ENCODE measurements around the gene GSK3B. TPM values are rescaled to one million over a fixed set of nuclear protein-coding genes. Genes with fewer than 3 reads are reported as not detected.

Gene GSK3B
- polyA plus RNA-seq, 1 experiment, result 43.4 TPM

DNA sequence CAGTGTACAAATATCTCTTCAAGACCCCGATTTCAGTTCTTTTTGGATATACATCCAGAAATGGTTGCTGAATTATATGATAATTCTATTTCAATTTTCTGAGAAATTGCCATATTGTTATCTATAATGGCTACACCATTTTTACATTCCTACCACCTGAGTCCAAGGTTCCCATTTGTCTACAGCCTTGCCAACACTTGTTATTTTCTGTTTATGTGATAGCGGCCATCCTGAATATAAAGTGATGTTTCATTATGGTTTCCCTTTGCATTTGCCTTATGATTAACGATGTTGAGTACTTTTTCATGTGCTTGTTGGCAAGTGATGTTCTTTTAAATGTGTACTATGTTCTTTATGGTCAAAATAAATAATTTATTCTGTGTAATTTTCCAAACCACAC lies 303.9 kb downstream of the GSK3B start:
- POLR2A ChIA-PET, result no interaction called here
- TF ChIP-seq, protein P1, sequence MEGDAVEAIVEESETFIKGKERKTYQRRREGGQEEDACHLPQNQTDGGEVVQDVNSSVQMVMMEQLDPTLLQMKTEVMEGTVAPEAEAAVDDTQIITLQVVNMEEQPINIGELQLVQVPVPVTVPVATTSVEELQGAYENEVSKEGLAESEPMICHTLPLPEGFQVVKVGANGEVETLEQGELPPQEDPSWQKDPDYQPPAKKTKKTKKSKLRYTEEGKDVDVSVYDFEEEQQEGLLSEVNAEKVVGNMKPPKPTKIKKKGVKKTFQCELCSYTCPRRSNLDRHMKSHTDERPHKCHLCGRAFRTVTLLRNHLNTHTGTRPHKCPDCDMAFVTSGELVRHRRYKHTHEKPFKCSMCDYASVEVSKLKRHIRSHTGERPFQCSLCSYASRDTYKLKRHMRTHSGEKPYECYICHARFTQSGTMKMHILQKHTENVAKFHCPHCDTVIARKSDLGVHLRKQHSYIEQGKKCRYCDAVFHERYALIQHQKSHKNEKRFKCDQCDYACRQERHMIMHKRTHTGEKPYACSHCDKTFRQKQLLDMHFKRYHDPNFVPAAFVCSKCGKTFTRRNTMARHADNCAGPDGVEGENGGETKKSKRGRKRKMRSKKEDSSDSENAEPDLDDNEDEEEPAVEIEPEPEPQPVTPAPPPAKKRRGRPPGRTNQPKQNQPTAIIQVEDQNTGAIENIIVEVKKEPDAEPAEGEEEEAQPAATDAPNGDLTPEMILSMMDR (IDR thresholded peaks at IDR 0.05; ENCODE audit: low read depth, low read length), result no peak
- CTCF ChIA-PET, result interaction anchor here (1.0 kb wide), 1 partner anchor 26 kb away, joined by 3 read pairs; no protein-coding TSS in a partner anchor
- Histone ChIP-seq H3K27me3 (ENCODE audit: control insufficient read depth, insufficient read depth, low read length) (no peaks in the 10 kb centered on the region), H3K9me3 (ENCODE audit: control insufficient read depth, insufficient read depth, low read length) (no peaks in the 10 kb centered on the region), H3K4me3 (ENCODE audit: low read depth, low read length) (no peak overlapping the region), H3K27ac (ENCODE audit: low read depth, low read length) (no peak overlapping the region)
- DNase-seq (ENCODE audit: low read depth, low spot score), result no peak

DNA sequence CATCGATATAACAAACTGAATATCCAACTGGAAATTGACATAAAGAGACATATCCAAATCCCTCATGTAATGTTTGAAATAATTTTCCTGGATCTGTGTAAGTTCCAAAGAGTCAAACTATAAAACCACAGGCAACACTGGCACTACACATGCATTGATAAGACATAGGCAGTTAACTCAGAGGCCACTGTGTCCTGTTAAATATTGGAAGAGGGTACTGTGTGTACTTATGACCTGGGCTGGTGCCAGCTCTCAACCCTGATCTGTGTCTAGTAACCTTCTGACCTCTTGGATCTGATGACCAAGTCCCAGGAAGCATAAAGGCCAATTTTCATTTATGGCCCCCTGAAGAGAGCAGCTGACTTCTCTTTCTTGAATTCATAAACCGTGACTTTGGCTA lies 307.8 kb downstream of the GSK3B start:
- TF ChIP-seq, protein P1 (IDR thresholded peaks at IDR 0.05; ENCODE audit: low read depth, low read length), result no peak
- no peak overlapping the region for H3K27ac ChIP-seq (ENCODE audit: low read depth, low read length)
- no peaks in the 10 kb centered on the region for H3K9me3 ChIP-seq (ENCODE audit: control insufficient read depth, insufficient read depth, low read length)
- H3K4me3 ChIP-seq (ENCODE audit: low read depth, low read length), result no peak overlapping the region
- ChIA-PET CTCF (no interaction called here), POLR2A (no interaction called here)
- peaks cover 3% of the 10 kb centered on the region for H3K27me3 ChIP-seq (ENCODE audit: control insufficient read depth, insufficient read depth, low read length)
- no peak for DNase-seq (ENCODE audit: low read depth, low spot score)

DNA sequence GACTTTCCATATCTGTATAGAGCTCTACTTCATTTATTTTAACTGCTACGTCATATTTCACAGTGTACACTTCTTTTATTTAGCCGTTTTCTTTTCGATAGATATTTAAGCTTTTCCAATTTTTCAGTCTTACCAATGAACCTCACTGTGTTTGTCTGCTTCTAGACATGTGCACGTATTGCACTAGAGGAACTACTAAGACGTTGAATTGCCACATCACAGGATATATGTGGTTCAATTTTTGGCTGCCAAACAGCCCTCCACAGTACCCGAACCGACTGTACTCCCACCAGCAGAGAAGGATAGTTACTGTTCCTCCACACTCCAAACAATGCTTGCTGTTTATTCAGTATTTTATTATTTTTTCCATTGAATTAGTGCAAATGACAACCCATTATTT lies 310.4 kb downstream of the GSK3B start:
- Histone ChIP-seq H3K4me3 (ENCODE audit: low read depth, low read length) (no peak overlapping the region), H3K27ac (ENCODE audit: low read depth, low read length) (no peak overlapping the region), H3K27me3 (ENCODE audit: control insufficient read depth, insufficient read depth, low read length) (peaks cover 3% of the 10 kb centered on the region), H3K9me3 (ENCODE audit: control insufficient read depth, insufficient read depth, low read length) (no peaks in the 10 kb centered on the region)
- ChIA-PET CTCF (no interaction called here), POLR2A (no interaction called here)
- no peak for DNase-seq (ENCODE audit: low read depth, low spot score)
- TF ChIP-seq, protein P1 (IDR thresholded peaks at IDR 0.05; ENCODE audit: low read depth, low read length), result no peak

DNA sequence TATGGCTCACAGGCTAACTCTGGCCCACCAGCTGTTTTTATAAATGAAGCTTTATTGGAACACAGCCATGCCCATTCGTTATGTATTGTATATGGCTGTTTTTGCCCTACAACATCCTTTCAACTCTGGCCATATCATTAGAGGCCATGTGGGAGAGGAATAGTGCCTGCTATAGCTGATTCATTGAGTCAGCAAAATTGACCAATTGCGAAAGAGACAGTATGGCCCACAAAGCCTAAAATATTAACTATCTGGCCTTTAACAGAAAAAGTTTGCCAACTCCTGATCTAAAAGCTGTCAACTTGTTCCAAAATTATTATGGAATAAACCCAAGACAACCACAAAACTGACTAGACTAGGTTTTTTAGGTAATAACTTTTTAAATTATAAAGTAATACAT lies 311.0 kb downstream of the GSK3B start:
- Histone ChIP-seq H3K27ac (ENCODE audit: low read depth, low read length) (no peak overlapping the region), H3K4me3 (ENCODE audit: low read depth, low read length) (no peak overlapping the region), H3K27me3 (ENCODE audit: control insufficient read depth, insufficient read depth, low read length) (peaks cover 3% of the 10 kb centered on the region), H3K9me3 (ENCODE audit: control insufficient read depth, insufficient read depth, low read length) (no peaks in the 10 kb centered on the region)
- no peak for DNase-seq (ENCODE audit: low read depth, low spot score)
- TF ChIP-seq, protein P1 (IDR thresholded peaks at IDR 0.05; ENCODE audit: low read depth, low read length), result no peak
- ChIA-PET CTCF (no interaction called here), POLR2A (no interaction called here)

DNA sequence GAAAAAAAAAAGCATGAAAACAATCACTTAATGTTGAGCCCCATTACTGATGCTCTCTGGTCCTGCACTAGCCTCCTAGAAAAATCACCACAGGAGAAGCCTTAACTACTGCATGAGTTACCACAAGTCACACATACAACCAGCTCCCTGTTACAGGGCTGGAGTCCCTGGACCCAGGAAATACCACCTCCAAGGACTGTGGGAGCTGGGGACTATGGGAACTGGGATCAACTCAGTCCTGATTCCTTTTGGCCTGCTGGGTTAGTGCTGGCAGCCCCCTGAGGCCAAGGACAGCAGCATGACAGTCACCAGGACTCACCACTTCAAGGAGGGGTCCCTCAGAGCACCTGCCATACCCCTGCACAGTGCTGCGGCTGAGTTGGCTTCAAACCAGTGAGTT lies 311.8 kb downstream of the GSK3B start:
- Histone ChIP-seq H3K9me3 (ENCODE audit: control insufficient read depth, insufficient read depth, low read length) (no peaks in the 10 kb centered on the region), H3K27ac (ENCODE audit: low read depth, low read length) (no peak overlapping the region), H3K4me3 (ENCODE audit: low read depth, low read length) (no peak overlapping the region), H3K27me3 (ENCODE audit: control insufficient read depth, insufficient read depth, low read length) (peaks cover 3% of the 10 kb centered on the region)
- TF ChIP-seq, protein P1 (IDR thresholded peaks at IDR 0.05; ENCODE audit: low read depth, low read length), result no peak
- CTCF ChIA-PET, result no interaction called here
- no peak for DNase-seq (ENCODE audit: low read depth, low spot score)
- POLR2A ChIA-PET, result no interaction called here

All from AG04450 (cell line).